GM21447 (cell line): Measurements from ENCODE around the gene AKT1S1.

Source experiments
- ATAC-seq: cut with Tn5 transposase; IDR thresholded peaks from one replicate; pipeline ENCODE4 v1.9.1; 2021; ENCODE audit not compliant: unreplicated experiment

AKT1S1 gene

DNA sequence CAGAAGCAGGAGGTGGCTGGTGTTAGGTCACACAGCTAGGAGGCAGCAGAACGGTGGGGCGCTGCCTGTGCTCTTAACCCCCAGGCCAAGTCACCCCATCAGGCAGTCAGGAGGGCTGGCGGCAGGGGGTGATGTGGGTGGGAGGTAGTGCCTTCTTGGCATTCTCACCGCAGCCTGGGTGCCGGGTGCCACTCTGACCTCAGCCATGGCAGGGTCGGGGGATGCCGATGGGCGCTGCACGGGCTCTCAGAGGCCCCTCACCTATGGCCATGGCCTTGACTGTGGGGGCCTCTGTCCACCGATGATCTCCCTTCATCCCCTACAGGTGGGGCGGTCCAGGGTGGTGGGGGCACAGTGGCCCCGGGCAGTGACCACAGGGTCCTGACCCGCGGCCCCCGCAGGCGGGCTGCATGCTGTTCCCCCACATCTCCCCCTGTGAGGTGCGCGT is 20.6 kb downstream of the AKT1S1 start:
- no peak for ATAC-seq

DNA sequence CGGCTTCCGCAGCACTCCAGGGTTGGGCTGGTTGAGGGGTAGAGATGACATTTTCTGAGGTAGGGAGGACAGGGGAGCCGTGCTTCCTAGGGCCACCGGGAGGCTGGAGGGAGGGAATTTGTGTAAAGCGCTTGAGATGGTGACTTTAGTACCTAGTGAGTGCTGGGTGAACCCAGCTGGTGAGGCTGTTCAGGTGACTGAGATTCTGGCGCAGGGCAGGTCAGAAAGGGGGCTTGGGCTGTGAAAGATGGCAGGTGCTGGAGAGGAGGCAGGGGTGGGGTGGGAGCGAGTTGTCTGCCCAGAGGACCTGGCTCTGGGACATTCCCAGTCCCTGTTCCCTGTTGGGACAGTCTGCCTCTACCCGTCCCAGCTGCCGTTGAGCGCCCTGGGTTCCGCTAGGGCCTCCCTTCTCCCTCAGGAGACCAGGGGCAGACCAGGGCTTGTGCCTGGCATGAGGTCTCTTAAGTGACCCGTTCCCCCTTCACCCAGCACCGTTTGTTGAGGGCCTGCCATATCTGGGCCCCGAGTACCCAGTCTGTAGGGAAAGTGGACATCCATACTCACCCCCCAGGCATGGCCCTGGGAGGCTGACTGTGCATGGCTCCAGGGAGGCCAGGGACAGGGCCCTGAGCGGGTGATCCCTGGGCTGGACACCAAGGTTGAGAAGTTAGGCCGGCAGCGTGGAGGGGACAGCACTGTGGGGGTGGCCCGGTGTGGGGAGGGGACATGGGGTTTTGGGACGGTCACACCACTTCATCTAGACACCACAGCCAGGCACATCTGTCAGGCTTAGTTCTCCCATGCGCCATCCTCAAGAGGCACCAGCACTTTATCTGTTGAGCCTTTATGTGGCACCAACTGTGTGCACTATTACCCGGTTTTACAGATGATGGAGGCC is 21.2 kb downstream of the AKT1S1 start:
- ATAC-seq: no peak

DNA sequence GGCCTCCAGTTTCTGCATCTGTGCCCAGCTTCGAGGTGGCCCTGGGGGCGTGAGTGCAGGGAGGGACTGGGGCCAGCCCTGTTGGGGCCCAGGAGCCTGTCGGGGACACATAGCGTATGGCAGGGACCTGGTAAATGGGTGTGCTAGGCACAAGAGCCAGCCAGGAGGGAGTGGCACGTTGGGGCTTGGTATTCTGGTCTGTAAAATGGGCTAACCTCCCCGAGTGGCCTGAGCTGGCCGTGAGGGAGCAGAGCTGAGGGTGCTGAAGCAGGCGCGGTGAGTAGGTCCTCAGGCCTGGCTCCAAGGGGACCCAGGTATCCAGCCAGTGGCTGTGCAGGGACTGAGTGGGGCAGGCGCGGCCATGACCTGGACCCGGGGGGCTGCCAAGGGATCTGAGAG is 21.9 kb downstream of the AKT1S1 start:
- ATAC-seq: no peak

DNA sequence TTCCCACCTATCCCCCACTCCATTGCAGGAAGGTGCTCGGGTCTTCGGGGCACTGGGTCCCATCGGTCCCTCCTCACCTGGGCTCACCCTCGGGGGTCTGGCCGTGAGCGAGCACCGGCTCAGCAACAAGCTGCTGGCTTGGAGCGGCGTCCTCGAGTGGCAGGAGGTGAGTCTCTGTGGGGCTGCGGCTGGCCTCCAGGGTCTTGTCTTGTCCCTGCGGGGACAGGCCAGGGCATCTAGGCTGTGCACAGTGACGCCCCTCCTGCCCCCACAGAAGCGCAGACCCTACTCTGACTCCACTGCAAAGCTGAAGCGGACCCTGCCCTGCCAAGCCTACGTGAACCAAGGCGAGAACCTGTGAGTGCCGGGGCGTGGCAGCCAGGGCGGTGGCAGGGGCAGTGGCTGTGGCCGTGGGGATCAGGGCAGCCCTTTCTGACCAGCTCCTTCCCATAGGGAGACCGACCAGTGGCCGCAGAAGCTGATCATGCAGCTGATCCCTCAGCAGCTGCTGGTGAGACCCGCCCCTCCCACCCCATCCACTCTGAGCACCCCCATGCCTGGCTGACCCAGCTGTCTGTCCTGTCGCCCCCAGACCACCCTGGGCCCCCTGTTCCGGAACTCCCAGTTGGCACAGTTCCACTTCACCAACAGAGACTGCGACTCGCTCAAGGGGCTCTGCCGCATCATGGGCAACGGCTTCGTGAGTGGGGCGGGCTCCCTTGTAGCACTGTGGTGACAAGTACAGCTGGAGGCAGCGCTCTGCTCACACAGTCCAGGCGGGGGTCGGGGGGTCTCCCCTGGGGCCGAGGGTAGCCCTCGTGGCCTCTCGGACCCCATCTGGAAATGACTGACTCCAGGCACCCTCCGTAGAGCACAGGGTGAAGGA is 22.5 kb downstream of the AKT1S1 start:
- no peak for ATAC-seq

DNA sequence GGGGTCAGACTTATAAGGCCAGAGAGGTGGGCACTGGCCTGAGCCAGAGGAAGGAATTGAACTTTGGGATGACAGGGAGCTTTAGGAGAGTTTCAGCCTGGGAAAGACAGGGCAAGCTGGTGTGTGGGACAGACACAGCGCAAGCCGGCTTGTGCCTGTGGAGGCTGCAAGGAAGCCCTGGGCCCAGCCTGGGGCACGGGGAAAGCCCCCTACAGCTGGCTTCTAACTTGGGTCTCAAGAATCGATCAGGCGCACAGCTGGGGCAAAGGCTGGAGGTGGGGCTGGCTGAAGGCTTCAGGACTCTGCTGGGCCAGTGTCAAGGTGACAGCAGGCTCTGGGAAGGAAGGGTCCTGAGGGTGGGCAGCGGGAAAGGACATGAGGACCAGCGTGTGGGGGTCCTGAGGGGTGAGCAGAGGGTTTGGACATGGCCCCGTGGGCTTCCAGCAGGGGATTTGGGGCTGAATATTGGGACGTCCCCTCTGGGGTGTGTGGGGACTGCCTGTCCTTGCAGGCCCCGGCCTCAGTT is 23.2 kb downstream of the AKT1S1 start:
- no peak for ATAC-seq

DNA sequence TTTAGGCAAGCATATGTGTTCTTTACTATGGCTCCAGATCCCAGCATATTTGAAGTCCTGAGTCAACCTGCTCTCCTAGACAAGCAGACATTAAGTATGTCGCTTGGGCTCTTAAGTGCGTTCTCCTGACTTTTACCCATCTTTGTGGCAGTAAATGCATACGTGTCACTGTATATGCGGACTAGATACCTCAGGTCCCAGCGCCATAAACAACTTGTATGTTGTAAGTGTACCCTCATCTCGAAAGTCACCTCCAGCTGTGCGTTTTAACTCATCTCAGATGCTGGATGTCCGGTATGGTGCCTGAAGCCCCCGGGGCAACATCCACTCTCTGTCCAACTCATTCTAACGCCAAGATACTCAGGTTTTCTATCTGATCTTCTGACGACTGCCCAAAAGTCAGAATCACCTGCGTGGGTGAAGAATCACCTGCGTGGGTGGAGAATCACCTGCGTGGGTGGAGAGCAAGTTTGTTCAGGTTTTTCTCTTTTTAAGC is 24.5 kb downstream of the AKT1S1 start:
- no peak for ATAC-seq

DNA sequence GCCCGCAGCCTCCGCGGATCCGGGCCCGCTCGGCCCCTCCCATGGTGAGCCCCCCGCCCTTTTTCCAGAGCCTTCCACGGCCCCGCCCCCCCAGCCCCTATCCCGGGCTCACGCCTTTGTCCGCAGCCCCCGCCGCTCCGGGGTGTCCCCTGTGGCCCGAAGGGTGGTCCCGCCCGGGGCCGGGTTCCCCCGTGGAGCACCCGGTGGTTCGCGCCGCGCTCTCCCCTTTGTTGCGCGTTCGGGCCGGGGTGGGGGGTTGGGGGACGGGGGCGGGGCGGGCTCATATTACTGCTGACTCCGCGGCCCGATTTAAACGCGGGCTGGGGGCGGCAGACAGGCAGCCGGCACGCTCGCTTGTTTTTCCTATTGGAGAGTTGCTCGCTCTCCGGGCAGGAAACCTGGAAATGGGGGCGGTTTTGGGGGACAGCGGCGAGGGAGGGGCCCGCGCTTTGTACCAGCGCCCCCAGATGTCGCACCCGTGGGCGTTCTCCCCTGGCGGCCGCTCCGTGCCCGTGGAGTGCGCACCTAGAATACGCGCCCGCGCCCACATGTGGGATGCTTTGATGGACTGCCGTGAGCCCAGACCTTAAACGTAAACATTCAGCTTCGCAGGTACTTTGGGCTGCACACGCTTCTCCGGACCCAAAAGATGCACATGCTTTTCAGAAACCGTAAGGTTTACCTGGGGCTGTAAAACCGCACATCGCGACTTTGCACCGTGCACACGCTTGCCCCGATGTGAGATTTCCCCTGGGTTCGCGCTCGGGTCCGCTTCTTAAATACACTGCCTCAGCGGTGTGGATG is 25.5 kb downstream of the AKT1S1 start:
- no peak for ATAC-seq

DNA sequence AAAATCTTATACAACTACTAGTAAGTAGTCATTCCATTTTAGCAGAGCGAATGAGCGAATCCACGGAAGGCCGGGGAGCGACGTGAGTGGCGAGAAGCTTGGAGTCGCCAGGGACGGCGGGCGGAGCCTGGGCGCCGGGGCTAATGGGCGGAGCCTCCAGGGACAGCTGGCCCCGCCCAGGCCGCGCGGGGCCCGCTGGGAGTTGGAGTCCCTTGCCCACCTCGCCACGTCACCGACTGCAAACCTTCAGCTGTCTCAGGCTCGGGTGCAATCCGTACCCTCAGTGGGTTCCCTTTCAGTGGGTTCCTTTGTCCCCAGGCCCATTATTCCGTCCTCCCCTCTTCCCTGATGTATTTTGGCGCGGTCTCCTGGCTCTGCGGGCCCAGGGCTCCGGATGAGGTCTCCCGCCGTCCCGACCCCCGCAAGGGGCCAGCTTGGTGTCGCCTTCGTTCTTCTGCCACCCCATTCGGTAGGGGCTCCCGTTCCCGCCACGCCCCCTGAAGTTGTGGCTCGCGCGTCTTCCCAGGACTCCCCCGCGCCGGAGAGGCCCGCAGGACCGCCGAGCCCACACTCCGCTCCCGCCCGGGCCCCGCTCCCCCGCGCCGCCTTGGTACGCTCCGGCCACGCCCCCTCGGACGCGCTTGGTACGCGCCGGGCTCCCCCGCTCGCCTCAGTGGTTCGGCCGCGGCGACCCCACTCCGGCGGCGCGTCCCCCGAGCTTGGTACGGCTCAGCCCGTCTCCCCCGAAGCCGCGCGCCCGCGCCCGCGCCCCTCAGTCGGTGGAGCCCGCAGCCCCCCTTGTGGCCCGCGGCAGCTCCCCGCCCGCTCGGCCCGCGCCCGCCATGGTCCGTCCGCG is 26.4 kb downstream of the AKT1S1 start, which contains the start of gene PTOV1:
Gene PTOV1 (plus strand): TSS at position 673 of the 856 bp plus-strand sequence.
- ATAC-seq: peak; percentile 74

DNA sequence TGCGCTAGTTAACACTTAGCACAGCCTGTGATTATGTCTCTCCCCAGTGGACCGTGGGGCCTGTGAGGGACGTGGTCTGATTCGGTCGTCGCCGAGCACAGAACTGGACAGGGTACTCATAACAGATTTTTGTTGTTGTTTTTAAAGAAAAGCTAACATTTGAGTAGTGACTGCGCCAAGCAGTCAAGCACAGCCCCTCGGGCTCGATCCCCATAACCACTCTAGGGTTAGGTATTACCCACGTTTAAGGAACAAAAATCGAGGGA is 27.0 kb downstream of the AKT1S1 start:
- ATAC-seq: no peak

DNA sequence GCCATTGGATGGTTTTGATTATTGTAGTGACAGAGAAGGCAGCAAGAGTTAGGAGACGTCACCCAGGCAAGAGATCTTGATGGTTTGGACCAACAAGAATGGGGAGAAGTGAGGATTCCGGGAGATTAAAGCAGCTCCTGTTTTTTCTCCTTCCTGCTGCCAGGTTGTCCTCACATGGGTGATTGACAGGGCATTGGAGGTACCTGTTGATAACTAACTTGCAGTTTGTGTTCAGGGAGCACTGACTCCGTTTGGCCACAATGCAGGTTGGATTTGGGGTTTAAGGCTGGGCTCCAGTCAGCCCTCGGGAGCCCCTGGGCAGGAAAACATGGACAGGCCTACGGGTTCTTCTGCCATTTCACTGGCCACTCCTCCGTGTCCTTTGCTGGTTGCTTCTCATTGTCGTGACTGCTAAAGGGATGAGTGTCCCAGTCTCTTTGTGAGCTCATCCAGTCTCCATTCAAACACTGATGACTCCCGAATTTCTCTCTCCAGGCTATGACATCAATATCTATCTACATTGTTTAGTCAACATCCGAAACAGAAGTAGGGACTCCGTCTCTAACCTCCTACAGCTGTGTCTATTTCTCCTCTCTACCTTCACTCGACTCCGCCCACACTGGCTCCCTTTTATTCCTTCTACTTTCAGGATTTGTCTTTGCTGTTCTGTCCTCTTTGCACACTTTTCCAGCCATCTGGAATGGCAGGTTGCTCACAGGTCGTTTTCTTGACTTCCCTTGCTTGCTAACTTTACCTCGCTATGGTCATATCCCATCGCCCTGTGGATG is 27.5 kb downstream of the AKT1S1 start:
- no peak for ATAC-seq

DNA sequence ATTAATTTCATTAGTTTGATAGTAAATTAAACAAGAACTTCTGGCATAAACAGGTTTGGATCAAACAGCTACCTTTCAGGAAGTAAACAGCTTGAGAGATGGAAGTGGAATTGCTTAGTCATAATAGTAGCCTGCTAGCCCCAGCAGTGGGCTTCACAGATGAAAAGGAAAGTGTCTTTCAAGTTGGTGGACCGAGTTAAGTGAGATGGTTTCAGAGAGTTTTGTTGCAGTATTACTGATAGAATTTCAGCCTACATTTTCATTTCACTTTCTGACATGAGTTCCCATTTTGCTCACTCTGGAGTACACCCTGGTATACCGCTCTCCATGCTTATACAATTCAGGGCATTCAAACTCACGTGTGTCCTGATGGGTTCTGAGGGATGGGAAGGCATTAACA is 28.2 kb downstream of the AKT1S1 start:
- no peak for ATAC-seq

DNA sequence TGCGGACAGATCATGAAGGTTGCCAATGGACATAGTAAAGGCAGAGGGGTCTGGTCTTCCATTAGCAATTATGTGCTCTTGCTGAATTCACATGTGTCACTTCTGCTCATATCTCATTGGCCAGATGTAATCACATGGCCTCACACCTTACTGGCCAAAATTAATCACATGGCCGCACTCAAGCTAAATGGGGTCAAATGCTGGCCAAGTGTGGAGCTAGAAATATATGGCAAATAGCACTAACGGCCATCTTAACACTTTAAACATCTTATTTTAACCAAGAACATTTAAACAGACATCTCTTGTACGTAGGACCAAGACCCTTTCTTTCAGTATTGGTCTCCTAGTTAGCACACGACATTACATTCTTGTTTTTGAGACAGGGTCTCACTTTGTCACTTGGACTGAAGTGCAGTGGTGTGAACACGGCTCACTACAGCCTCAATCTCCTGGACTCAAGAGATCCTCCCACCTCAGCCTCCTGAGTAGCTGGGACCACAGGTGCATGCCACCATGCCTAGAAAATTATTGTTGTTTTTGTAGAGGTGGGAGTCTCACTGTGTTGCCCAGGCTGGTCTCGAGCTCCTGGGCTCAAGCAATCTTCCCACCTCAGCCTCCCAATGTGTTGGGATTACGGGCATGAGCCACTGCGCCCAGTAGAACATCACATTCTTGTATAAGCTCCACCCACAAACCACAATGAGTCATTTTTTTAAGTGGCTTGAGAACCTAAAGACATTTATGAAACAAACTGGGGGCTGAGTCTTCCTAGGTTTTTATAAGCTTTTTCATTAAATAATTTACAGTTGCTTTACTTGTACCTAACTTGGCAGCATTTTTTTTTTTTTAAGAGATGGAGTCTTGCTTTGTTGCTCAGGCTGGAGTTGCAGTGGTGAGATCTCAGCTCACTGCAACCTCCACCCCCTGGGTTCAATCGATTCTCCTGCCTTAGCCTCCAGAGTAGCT is 29.1 kb downstream of the AKT1S1 start:
- no peak for ATAC-seq

DNA sequence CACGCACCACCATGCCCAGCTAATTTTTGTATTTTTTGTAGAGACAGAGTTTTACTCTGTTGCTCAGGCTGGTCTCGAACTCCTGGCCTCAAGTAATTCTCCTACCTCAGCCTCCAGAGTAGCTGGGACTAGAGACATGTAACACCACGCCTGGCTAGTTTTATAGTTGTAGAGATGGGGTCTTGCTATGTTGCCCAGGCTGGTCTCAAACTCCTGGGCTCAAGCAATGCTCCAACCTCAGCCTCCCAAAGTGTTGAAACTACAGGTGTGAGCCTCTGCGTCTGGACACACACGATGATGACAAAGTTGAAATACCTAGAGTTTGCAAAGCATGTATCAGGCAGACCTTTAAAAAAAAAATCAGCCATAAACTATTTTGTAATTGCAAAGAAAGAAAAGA is 30.7 kb downstream of the AKT1S1 start:
- ATAC-seq: no peak

DNA sequence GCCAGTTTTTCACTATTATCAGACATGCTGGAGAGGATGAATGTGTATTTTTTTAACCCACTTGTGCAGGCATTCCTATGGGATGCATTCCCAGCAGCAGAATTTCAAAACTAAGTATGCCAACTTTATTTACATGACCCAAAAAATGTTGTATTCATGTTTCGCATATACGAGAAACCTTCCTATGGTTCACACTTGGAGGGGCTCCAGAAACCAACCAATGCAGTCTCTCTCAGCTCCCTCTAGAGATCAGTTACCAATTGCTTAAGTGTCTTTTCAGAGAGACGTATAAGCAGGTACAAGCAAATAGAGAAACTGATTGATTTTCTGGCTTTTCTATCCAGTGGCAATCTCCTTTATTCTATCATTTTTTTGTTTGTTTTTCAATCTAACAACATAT is 31.7 kb downstream of the AKT1S1 start:
- ATAC-seq: no peak

DNA sequence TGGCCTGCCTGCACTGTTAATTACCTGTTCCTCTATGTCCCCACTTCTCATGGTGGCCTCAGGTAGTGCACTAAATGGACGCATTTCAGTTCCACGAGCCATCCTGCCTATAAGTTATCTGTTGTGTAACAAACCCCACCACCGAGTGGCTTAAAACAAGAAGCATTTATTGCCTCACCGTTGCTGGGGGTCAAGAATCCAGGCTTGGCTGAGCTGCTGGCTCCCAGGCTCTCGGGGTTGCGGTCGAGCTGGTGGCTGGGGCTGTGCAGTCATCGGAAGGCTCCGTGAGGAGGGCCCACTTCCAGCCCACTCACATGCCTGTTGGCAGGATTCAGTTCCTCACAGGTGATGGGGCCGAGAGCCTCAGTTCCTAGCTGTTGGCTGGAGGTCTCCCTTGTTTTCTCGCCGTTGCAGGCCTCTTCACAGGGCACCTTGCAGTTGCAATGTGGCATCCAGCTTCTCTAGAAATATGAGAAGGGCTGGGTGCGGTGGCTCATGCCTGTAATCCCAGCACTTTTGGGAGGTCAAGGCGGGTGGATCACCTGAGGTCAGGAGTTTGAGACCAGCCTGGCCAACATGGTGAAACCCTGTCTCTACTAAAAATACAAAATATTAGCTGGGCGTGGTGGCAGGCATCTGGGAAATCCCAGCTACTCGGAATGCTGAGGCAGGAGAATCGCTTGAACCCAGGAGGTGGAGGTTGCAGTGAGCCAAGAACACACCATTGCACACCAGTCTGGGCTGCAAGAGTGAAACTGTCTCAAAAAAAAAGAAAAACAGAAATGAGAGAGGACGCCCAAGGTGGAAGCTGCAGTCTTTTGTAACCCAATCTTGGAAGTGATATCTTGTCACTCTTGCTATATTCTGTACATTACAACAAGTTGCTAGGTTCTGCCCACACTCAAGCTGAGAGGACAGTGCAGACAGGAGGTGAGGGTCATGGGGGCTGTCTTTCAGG is 32.7 kb downstream of the AKT1S1 start:
- ATAC-seq: no peak

DNA sequence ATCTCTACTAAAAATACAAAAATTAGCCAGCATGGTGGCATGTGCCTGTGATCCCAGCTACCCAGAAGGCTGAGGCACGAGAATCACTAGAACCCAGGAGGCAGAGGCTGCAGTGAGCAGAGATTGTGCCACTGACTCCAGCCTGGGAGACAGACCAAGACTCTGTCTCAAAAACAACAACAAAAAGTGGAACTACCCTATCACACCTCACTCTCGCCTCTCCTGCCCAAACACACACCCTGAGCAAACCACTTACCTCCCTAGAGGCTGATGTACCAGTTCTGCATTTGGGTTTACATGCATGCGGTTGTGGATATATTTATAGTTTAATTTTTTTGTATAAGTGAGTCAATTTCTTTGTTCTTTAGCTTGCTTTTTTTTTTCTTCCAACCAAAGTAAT is 33.9 kb downstream of the AKT1S1 start:
- ATAC-seq: no peak

DNA sequence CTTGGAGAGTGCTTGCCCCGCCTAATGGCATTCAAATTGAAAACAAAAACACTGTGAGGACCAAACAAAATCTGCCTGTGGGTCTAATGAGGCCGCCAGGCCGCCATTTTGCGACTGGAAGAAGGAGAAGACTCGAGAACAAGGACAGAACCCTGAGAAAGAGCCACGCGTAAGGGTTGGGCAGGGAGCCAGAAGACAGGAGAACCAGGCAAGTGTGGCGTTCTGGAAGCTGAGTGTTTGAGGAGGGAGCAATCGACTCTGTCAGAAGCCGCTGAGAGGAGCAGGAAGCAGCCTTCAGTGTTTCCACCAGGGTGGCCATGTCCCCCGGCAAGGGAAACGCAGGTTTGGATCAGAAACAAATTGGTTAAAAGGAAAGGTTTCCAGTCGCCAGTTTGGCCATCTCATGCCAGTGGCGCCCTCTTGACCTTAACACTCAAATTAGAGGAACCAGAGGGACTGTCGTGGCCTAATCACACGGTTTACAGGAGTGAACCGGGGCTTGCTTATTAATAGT is 36.4 kb downstream of the AKT1S1 start:
- no peak for ATAC-seq
